T-helper 1 cell treated with Interleukin-12 subunit alpha and Interleukin-12 subunit beta and Interleukin-4 antibody, amounts not matched to agents 30 μg/mL and 1 μg/mL, for 36 hours (primary cell): ENCODE results near the gene FSTL5.
"Not testable (repeated sequence)": the region's sequence is repeated elsewhere in the genome, so short reads cannot be mapped to it uniquely, and the experiment has no call there.

Experiments used
- H3K27ac Mint-ChIP-seq: one replicate; pipeline ENCODE4 v1.8.0; 2021; ENCODE audit warnings: mild to moderate bottlenecking, mixed read lengths
- H3K27me3 Mint-ChIP-seq: one replicate; pipeline ENCODE4 v1.8.0; 2021; ENCODE audit warnings: low read depth, mixed read lengths
- H3K36me3 Mint-ChIP-seq: one replicate; pipeline ENCODE4 v1.8.0; 2021; ENCODE audit warnings: low read depth, mixed read lengths
- H3K4me1 Mint-ChIP-seq: one replicate; pipeline ENCODE4 v1.8.0; 2021; ENCODE audit warnings: low read depth, mixed read lengths
- H3K4me3 Mint-ChIP-seq: one replicate; pipeline ENCODE4 v1.8.0; 2021; ENCODE audit warnings: mild to moderate bottlenecking, moderate library complexity, mixed read lengths
- H3K9me3 Mint-ChIP-seq: one replicate; pipeline ENCODE4 v1.8.0; 2021; ENCODE audit warnings: mixed read lengths

Gene FSTL5

GRCh38 chr4:161813889-161814288 is 349.9 kb downstream of the FSTL5 start:
- Mint-ChIP-seq H3K27me3 (no peaks in the 10 kb centered on the region), H3K36me3 (no peaks in the 10 kb centered on the region), H3K27ac (no peak overlapping the region), H3K4me1 (no peaks in the 10 kb centered on the region), H3K9me3 (no peaks in the 10 kb centered on the region), H3K4me3 (no peak overlapping the region)

DNA sequence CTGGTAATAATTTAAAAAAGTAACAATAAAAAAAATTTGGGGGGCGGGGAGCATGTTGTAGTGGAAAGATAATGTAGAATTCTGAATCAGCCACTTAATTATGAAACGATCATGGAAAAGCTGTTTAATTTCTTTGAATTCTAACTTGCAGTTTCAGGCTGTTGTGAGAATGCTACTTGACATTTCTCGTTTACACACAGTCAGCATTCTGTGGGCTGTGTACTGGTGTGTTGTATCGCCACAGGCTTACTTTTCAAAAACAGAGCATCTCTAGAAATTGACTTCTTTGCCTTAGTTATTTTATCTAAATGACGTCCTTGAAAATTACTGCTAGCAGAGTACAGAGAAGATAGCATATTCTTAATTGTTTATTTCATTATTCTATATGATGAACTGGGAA is 350.4 kb downstream of the FSTL5 start:
- Mint-ChIP-seq H3K4me1 (no peaks in the 10 kb centered on the region), H3K27me3 (no peaks in the 10 kb centered on the region), H3K36me3 (no peaks in the 10 kb centered on the region), H3K27ac (no peak overlapping the region), H3K4me3 (no peak overlapping the region), H3K9me3 (no peaks in the 10 kb centered on the region)

DNA sequence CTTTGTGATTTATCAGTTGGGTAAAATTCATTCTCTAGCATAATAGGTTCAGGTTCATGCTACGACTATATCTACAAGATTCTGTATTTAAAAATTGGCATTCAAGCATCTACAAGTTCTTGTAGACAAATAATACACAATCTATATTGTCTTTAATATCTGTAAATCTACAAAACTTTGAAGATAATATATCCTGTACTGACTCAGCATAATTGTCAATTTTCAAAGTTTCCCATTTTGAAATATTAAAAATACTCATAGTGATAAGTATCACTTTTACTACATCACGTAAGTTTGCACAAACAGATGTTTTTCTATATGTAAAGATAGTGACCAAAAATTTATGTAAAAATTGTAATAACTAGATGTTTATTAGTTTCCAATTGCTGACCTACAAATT is 360.6 kb downstream of the FSTL5 start:
- H3K4me3 Mint-ChIP-seq = no peak overlapping the region
- H3K4me1 Mint-ChIP-seq = no peaks in the 10 kb centered on the region
- no peaks in the 10 kb centered on the region for H3K27me3 Mint-ChIP-seq
- H3K9me3 Mint-ChIP-seq = peaks cover 3% of the 10 kb centered on the region
- no peak overlapping the region for H3K27ac Mint-ChIP-seq
- no peaks in the 10 kb centered on the region for H3K36me3 Mint-ChIP-seq

- Mint-ChIP-seq H3K36me3 (no peaks in the 10 kb centered on the region), H3K27me3 (no peaks in the 10 kb centered on the region), H3K27ac (no peak overlapping the region), H3K4me1 (no peaks in the 10 kb centered on the region), H3K9me3 (peaks cover 3% of the 10 kb centered on the region), H3K4me3 (no peak overlapping the region)
Observed at GRCh38 chr4:161799710-161800109, 364.1 kb downstream of the FSTL5 start.

DNA sequence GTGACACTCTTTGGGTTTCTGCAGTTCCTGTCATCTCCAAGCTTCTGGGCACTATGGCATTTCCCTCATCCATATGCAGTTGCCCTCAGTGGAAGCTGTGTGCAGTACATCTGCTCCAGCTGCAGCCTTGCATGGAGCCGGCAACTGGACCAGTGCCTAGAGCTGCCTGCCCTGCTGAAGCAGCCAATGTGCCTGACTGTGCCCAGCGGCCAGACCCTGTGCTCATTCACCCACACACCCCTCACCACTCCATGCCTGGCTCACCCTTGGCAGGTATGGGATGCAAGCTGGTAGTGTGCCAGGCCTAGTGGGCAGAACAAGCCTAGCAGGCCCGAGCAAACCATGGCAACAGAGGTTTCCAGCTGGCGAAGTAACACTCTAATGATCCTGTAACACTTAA is 370.8 kb downstream of the FSTL5 start:
- Mint-ChIP-seq H3K4me1 (no peaks in the 10 kb centered on the region), H3K36me3 (no peaks in the 10 kb centered on the region), H3K9me3 (no peaks in the 10 kb centered on the region), H3K27me3 (no peaks in the 10 kb centered on the region), H3K4me3 (no peak overlapping the region), H3K27ac (no peak overlapping the region)

DNA sequence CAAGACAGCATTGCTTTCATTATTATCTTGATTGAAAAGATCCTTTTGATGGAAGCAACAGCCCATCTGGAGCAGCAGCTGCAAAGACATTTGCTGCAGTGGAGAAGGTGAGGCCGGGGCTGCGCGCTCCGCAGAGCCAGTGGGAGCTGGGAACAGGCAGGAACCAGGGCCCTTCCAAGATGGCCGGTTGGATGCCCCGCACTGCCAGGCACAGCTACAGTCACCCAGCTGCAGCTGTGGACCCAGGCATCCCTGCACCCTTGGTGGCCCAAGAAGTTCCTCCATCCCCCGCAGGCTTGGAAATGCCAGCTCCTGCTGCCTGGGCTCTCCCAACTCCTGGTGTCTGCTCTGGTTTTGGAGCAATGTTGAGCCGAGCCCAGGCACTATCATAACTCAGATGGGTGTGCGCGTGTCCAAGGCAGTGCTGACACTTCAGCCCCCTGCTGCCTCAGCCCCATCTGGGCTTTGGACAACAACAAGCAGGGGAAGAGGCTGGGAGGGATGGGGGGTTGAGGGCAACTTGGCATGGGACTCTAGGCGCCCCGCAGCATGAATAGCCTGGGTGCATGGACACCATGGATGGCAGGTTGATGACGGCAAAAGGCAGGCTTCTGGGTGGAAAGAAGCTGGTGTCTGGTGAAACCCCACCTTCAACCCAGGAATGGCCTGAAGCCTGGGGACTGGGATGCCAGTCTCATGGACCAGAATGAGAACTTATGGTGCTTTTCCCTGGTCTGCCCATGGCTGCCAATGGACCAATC is 371.8 kb downstream of the FSTL5 start:
- H3K27me3 Mint-ChIP-seq = no peaks in the 10 kb centered on the region
- no peaks in the 10 kb centered on the region for H3K9me3 Mint-ChIP-seq
- H3K27ac Mint-ChIP-seq = no peak overlapping the region
- no peaks in the 10 kb centered on the region for H3K36me3 Mint-ChIP-seq
- no peaks in the 10 kb centered on the region for H3K4me1 Mint-ChIP-seq
- no peak overlapping the region for H3K4me3 Mint-ChIP-seq

GRCh38 chr4:161767116-161767515 is 396.7 kb downstream of the FSTL5 start:
- Mint-ChIP-seq H3K9me3 (peaks cover 10% of the 10 kb centered on the region), H3K27me3 (no peaks in the 10 kb centered on the region), H3K4me3 (no peak overlapping the region), H3K36me3 (no peaks in the 10 kb centered on the region), H3K4me1 (no peaks in the 10 kb centered on the region), H3K27ac (no peak overlapping the region)

DNA sequence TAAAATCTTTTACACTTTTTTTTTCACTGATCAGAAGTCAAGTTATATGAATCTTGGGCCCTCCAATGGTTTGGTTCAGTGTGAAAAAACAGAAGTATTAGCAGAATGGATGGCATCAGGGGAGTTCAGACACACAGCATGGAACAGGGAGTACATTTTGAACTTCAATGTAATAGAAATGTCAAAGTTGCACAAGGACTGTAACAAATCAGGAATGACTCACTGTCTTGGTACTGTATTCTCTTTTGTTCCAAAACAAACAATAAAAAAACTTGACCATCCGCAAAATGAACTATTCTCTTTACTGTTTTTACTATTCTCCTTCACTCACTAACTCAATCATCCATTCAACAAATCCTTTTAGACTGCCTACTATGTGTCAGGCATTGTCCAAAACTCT is 401.0 kb downstream of the FSTL5 start:
- Mint-ChIP-seq H3K36me3 (no peaks in the 10 kb centered on the region), H3K4me3 (no peak overlapping the region), H3K27ac (no peak overlapping the region), H3K9me3 (peaks cover 10% of the 10 kb centered on the region), H3K27me3 (no peaks in the 10 kb centered on the region), H3K4me1 (no peaks in the 10 kb centered on the region)

DNA sequence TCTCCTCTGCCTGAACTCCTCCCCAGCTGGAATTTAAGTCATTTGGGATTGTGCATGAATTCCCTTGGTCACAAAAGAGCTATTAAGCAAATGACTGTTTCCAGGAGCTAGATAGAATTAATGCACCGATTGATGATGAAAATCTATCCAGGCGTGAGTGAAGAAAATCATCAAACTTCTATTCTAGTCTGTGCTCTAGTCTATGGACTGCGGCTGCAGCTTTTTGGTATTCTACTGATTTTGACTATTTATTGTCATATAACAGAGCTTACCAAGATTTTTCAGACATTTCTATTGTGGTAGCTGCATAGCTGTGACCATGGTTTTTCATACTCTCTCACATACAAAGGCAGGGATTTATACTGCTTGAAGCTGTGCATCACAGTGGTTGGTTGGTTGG is 403.8 kb downstream of the FSTL5 start:
- no peaks in the 10 kb centered on the region for H3K27me3 Mint-ChIP-seq
- H3K4me3 Mint-ChIP-seq = no peak overlapping the region
- no peaks in the 10 kb centered on the region for H3K4me1 Mint-ChIP-seq
- H3K36me3 Mint-ChIP-seq = no peaks in the 10 kb centered on the region
- H3K27ac Mint-ChIP-seq = no peak overlapping the region
- peaks cover 5% of the 10 kb centered on the region for H3K9me3 Mint-ChIP-seq

DNA sequence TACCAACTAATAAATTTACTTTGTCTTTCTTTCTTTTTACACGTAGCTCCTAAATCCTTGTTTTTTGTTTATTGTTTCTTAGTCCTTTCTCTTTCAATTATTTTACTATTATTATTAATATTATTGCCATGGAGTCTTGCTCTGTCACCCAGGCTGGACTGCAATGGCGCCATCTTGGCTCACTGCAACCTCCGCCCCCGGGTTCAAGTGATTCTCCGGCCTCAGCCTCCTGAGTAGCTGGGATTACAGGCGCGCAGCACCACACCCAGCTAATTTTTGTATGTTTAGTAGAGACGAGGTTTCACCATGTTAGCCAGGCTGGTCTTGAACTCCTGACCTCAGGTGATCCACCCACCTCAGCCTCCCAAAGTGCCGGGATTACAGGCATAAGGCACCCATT is 405.4 kb downstream of the FSTL5 start:
- H3K9me3 Mint-ChIP-seq, H3K4me1 Mint-ChIP-seq, H3K27ac Mint-ChIP-seq, H3K4me3 Mint-ChIP-seq, H3K36me3 Mint-ChIP-seq, H3K27me3 Mint-ChIP-seq: not testable (repeated sequence)

DNA sequence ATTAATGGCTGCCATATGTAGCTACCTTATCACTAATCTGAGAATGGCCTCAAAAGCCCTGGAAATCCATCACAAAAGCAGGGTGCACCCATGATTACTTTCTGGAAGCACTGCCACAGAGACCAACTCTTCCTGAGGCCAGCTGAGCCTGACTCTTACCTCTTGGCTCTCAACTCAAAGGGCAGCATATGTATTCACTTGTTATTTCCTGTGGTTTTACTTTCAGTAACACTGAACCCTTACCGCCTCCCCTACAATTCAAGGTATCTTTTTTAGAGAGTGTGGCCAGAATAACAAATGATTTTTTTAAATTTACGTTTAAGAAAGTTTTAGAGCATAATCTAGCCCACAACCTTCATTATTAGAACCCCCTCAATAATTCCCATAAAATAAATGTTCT is 434.9 kb downstream of the FSTL5 start:
- Mint-ChIP-seq H3K4me3 (no peak overlapping the region), H3K36me3 (no peaks in the 10 kb centered on the region), H3K4me1 (no peaks in the 10 kb centered on the region), H3K9me3 (peaks cover 13% of the 10 kb centered on the region), H3K27ac (no peak overlapping the region), H3K27me3 (no peaks in the 10 kb centered on the region)

GRCh38 chr4:161721947-161722346 is 441.9 kb downstream of the FSTL5 start:
- Mint-ChIP-seq H3K4me1 (no peaks in the 10 kb centered on the region), H3K36me3 (no peaks in the 10 kb centered on the region), H3K27me3 (no peaks in the 10 kb centered on the region), H3K9me3 (peaks cover 4% of the 10 kb centered on the region), H3K27ac (no peak overlapping the region), H3K4me3 (no peak overlapping the region)

GRCh38 chr4:161717084-161717483 is 446.7 kb downstream of the FSTL5 start:
- Mint-ChIP-seq H3K27ac (no peak overlapping the region), H3K4me1 (no peaks in the 10 kb centered on the region), H3K4me3 (no peak overlapping the region), H3K27me3 (no peaks in the 10 kb centered on the region), H3K36me3 (no peaks in the 10 kb centered on the region), H3K9me3 (no peaks in the 10 kb centered on the region)

GRCh38 chr4:161714931-161715330 is 448.9 kb downstream of the FSTL5 start:
- H3K27me3 Mint-ChIP-seq = no peaks in the 10 kb centered on the region
- H3K36me3 Mint-ChIP-seq = no peaks in the 10 kb centered on the region
- no peaks in the 10 kb centered on the region for H3K9me3 Mint-ChIP-seq
- no peak overlapping the region for H3K4me3 Mint-ChIP-seq
- no peaks in the 10 kb centered on the region for H3K4me1 Mint-ChIP-seq
- no peak overlapping the region for H3K27ac Mint-ChIP-seq

- no peaks in the 10 kb centered on the region for H3K9me3 Mint-ChIP-seq
- H3K4me1 Mint-ChIP-seq = no peaks in the 10 kb centered on the region
- no peaks in the 10 kb centered on the region for H3K27me3 Mint-ChIP-seq
- no peak overlapping the region for H3K27ac Mint-ChIP-seq
- H3K4me3 Mint-ChIP-seq = no peak overlapping the region
- no peaks in the 10 kb centered on the region for H3K36me3 Mint-ChIP-seq
Observed at GRCh38 chr4:161714022-161714751, 449.6 kb downstream of the FSTL5 start.
